Measurements from ENCODE around the gene GEMIN4. TPM values are rescaled to one million over a fixed set of nuclear protein-coding genes. Genes with fewer than 3 reads are reported as not detected.

Gene GEMIN4
- total RNA-seq, 1 donor from 2014 or later = 22.3 TPM

DNA sequence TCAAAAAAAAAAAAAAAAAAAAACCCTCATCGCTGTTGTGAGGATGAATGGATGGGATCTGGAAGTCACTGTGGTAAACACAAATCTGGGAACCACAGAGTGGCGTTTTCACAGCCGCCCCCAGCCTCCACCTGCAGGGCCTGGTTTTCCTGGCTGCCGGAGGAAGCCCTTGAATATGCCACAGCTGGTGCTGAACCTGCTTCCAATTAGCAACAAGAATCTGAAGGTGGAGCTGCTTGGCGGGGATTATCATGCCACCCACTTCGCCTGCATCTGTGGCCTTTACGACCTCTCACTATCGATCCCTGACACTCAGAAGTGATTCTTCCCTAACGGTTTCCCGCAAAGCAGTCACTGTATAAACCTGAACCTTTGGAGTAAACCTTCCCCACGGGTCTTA lies 46.2 kb upstream of the GEMIN4 start:
- H3K4me1 ChIP-seq = peaks cover 23% of the 10 kb centered on the region
- no peak overlapping the region for H3K4me3 ChIP-seq
- TF ChIP-seq POLR2A (IDR thresholded peaks at IDR 0.05) (no peak), POLR2AphosphoS5 (IDR thresholded peaks at IDR 0.05; ENCODE audit: insufficient read depth in 1 of 2, low read depth in 1 of 2) (no peak)
- TF ChIP-seq, protein P1, sequence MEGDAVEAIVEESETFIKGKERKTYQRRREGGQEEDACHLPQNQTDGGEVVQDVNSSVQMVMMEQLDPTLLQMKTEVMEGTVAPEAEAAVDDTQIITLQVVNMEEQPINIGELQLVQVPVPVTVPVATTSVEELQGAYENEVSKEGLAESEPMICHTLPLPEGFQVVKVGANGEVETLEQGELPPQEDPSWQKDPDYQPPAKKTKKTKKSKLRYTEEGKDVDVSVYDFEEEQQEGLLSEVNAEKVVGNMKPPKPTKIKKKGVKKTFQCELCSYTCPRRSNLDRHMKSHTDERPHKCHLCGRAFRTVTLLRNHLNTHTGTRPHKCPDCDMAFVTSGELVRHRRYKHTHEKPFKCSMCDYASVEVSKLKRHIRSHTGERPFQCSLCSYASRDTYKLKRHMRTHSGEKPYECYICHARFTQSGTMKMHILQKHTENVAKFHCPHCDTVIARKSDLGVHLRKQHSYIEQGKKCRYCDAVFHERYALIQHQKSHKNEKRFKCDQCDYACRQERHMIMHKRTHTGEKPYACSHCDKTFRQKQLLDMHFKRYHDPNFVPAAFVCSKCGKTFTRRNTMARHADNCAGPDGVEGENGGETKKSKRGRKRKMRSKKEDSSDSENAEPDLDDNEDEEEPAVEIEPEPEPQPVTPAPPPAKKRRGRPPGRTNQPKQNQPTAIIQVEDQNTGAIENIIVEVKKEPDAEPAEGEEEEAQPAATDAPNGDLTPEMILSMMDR (IDR thresholded peaks at IDR 0.05) = no peak
- H3K36me3 ChIP-seq = peaks cover 0 to 20% of the 10 kb centered on the region in 2 donors
- no peaks in the 10 kb centered on the region for H3K27me3 ChIP-seq
- DNase-seq (ENCODE audit: extremely low spot score in 2 of 2) = no peak
- no peaks in the 10 kb centered on the region for H3K9me3 ChIP-seq
- intact Hi-C loops (cut with DNase I) = loop anchor here (10.0 kb wide), 2 partner anchors 87 to 257 kb away; no protein-coding TSS in a partner anchor
- no peak overlapping the region for H3K27ac ChIP-seq

DNA sequence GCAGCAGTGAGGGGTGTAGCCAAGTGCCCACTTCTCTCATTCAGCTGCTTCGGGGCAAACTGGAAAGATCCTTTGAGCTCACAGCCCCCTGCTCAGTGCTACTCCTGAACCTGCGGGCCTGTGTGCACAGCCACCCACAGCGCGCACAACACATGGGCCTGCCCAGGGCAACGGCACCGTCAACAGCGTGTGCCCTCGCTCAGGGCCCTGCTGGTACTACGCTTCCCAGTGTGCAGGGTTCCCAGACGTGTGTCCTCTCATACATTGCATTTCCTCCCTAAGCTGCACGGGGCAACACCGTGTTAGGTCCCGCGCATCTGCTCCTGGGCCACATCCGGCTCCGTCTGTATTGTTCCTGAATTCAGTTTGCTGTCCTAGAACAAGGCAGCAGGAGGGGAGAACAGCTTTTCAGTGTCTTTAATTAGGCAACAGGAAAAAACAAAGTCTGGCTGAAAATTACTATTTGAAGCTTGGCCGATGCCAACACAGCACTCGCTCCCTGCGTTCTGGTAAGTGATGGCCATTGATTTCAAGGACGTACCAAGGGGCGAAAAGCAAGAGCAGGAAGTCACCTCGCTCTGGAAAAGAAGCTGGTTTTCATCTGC lies 45.3 kb upstream of the GEMIN4 start:
- Histone ChIP-seq H3K27ac (no peak overlapping the region), H3K27me3 (no peaks in the 10 kb centered on the region), H3K9me3 (no peaks in the 10 kb centered on the region), H3K36me3 (peaks cover 0 to 18% of the 10 kb centered on the region in 2 donors), H3K4me3 (no peak overlapping the region), H3K4me1 (peaks cover 23% of the 10 kb centered on the region)
- DNase-seq (ENCODE audit: extremely low spot score in 2 of 2) = peak in 1 of 2 donors; percentile 81
- intact Hi-C loops (cut with DNase I) = loop anchor here (10.0 kb wide), 2 partner anchors 87 to 257 kb away; no protein-coding TSS in a partner anchor
- TF ChIP-seq, protein P1 (IDR thresholded peaks at IDR 0.05) = no peak
- TF ChIP-seq POLR2A (IDR thresholded peaks at IDR 0.05) (no peak), POLR2AphosphoS5 (IDR thresholded peaks at IDR 0.05; ENCODE audit: insufficient read depth in 1 of 2, low read depth in 1 of 2) (no peak)

DNA sequence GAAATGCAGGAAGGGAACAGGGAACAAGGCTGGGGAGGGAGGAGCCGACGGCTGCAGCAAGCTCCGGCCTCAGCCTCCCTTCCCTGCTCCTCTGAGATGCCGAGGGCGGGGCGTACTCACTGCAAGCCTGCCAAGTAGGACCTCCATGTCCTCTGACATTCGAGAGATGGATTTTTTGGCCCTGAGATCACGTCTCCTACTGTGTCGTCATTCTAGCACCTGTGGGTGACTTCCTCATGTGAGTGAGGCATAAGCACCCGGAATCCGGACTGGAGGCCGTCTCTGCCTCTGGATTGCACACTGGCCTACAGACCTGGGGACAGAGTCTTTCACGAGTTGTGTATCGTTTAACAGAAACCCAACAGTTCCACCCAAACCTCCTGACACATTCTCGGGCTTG lies 44.5 kb upstream of the GEMIN4 start:
- Histone ChIP-seq H3K4me3 (no peak overlapping the region), H3K27ac (no peak overlapping the region), H3K27me3 (no peaks in the 10 kb centered on the region), H3K9me3 (no peaks in the 10 kb centered on the region), H3K36me3 (peaks cover 0 to 22% of the 10 kb centered on the region in 2 donors), H3K4me1 (peaks cover 28% of the 10 kb centered on the region)
- intact Hi-C loops (cut with DNase I) = loop anchor here (10.0 kb wide), 2 partner anchors 88 to 258 kb away; no protein-coding TSS in a partner anchor
- peak in 1 of 2 donors; percentile 82 for DNase-seq (ENCODE audit: extremely low spot score in 2 of 2)
- TF ChIP-seq, protein P1 (IDR thresholded peaks at IDR 0.05) = no peak
- no peak for TF ChIP-seq POLR2A (IDR thresholded peaks at IDR 0.05)
- no peak for TF ChIP-seq POLR2AphosphoS5 (IDR thresholded peaks at IDR 0.05; ENCODE audit: insufficient read depth in 1 of 2, low read depth in 1 of 2)

DNA sequence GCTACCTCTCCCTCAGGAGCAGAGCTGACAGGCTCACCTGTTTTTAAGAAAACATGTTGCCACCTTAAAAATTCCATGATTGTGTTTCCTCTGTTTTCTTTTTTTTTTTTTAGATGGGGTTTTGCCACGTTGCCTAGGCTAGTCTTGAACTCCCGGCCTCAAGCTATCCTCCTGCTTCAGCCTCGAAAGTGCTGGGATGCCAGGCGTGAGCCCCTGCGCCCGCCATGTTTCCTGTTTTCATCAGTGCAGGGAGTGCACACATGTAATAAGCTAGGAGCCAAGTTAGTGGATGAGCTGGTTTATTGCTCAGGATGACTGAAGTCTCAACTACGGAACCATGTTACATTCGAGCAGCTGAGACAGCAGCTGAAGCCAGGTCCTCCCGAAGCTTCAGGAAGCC lies 43.7 kb upstream of the GEMIN4 start:
- no peaks in the 10 kb centered on the region for H3K27me3 ChIP-seq
- H3K36me3 ChIP-seq = peaks cover 0 to 22% of the 10 kb centered on the region in 2 donors
- intact Hi-C loops (cut with DNase I) = loop anchor here (2.0 to 10.0 kb wide), 3 partner anchors 89 to 259 kb away; no protein-coding TSS in a partner anchor
- no peaks in the 10 kb centered on the region for H3K9me3 ChIP-seq
- peaks cover 35% of the 10 kb centered on the region for H3K4me1 ChIP-seq
- H3K4me3 ChIP-seq = no peak overlapping the region
- DNase-seq (ENCODE audit: extremely low spot score in 2 of 2) = no peak
- TF ChIP-seq POLR2A (IDR thresholded peaks at IDR 0.05) (no peak), POLR2AphosphoS5 (IDR thresholded peaks at IDR 0.05; ENCODE audit: insufficient read depth in 1 of 2, low read depth in 1 of 2) (no peak)
- TF ChIP-seq, protein P1 (IDR thresholded peaks at IDR 0.05) = no peak
- H3K27ac ChIP-seq = peak overlapping the region; percentile 76

DNA sequence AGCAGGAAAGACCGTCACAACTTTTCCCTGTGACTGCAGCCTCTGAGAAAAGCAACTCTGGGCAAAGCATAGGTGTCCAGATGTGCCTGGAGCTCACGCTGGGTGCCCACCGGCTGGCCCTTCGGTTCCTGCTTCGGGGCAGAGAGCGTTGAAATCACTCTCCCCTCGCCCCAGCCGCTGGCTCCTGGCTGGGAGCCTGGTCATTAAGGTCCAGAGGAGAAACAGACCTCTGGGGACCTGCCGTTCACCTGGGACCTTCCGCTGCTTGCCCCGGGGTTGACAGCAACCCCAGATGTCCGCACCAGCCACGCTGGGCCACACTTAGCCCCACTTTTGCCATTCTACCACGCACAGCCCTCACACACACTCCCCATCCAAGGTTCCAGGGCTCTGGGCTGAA lies 43.2 kb upstream of the GEMIN4 start:
- Histone ChIP-seq H3K9me3 (no peaks in the 10 kb centered on the region), H3K27ac (peak overlapping the region; percentile 76), H3K4me1 (peaks cover 35% of the 10 kb centered on the region), H3K4me3 (peak overlapping the region in 1 of 2 donors; percentile 19), H3K27me3 (no peaks in the 10 kb centered on the region), H3K36me3 (peaks cover 0 to 22% of the 10 kb centered on the region in 2 donors)
- DNase-seq (ENCODE audit: extremely low spot score in 2 of 2) = peak in 1 of 2 donors; percentile 84
- intact Hi-C loops (cut with DNase I) = loop anchor here (2.0 to 10.0 kb wide), 3 partner anchors 90 to 260 kb away; no protein-coding TSS in a partner anchor
- TF ChIP-seq POLR2AphosphoS5 (IDR thresholded peaks at IDR 0.05; ENCODE audit: insufficient read depth in 1 of 2, low read depth in 1 of 2) = no peak
- no peak for TF ChIP-seq POLR2A (IDR thresholded peaks at IDR 0.05)
- TF ChIP-seq, protein P1 (IDR thresholded peaks at IDR 0.05) = no peak

Data from vagina (tissue), 2 donors.